Nephron progenitor cell (in vitro differentiated cells): ENCODE data around the gene PRELID1.

Experiments
- DNase-seq: peaks from one replicate; pipeline ENCODE4 v3.0.0; 2021
- H3K27ac Mint-ChIP-seq: 2 replicates; pipeline ENCODE4 v1.8.0; 2021; ENCODE audit warnings: mild to moderate bottlenecking, moderate library complexity, mixed read lengths
- H3K27me3 Mint-ChIP-seq: 2 replicates; pipeline ENCODE4 v1.8.0; 2021; ENCODE audit warnings: mild to moderate bottlenecking, low read depth, mixed read lengths; ENCODE audit not compliant: poor library complexity
- H3K36me3 Mint-ChIP-seq: 2 replicates; pipeline ENCODE4 v1.8.0; 2021; ENCODE audit warnings: low read depth, mixed read lengths
- H3K4me1 Mint-ChIP-seq: 2 replicates; pipeline ENCODE4 v1.8.0; 2021; ENCODE audit warnings: mixed read lengths
- H3K4me3 Mint-ChIP-seq: 2 replicates; pipeline ENCODE4 v1.8.0; 2021; ENCODE audit warnings: mild to moderate bottlenecking, moderate library complexity, mixed read lengths
- H3K9me3 Mint-ChIP-seq: 2 replicates; pipeline ENCODE4 v1.8.0; 2021; ENCODE audit warnings: mild to moderate bottlenecking, moderate library complexity, mixed read lengths
- TF ChIP-seq, protein P1 (sequence below): fragments of 200-600 bp; sonication (generic); IDR thresholded peaks from 2 replicates; pipeline ENCODE4 v1.5.0; 2021; ENCODE audit warnings: antibody characterized with exemption

Gene PRELID1

DNA sequence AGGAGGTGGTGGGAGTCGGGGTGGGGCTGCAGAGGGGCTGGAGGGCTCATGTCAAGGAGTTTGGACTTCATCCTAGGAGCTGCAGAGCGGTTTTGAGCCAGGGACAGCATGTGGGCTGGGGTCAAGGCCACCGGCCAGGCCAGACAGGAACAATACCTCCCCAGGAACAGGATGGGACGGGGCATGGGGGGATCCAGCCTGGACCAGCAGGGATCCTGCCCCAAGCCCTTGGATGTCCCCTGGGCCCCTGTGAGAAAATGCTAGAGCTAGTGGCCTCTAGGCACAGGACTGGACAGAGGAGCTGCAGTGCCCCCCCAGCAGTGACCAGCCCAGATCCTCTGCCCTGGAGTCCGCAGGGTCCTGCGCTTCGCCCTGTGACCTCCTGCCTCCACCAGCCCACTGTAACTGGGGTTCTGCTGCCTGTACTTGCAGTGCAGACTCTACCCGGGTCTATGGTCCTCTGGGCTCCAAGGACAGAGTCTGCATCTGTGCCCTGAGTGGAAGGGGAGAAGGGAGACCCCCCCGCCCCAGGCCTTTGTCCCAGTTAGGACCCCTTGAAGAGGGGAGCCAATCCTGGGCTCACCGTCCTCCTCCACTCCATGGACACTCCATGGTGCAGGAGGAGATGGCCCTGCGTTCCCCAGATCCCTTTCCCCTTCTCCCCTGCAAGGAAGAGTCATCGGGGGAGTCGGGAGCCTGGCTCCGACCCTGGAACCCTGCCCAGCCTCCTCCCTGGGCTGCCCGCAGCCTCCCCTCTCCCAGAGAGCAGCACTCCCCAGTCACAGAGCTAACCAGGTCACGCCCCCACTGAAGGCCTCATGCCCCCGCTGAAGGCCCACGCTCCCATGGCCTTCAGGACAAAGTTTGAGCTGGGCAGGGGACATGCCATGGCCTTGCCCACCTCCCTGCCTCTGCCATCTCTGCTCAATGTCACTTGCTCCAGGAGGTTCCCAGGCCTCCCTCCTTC is 11.1 kb downstream of the PRELID1 start:
- peaks cover 5% of the 10 kb centered on the region for H3K27me3 Mint-ChIP-seq

DNA sequence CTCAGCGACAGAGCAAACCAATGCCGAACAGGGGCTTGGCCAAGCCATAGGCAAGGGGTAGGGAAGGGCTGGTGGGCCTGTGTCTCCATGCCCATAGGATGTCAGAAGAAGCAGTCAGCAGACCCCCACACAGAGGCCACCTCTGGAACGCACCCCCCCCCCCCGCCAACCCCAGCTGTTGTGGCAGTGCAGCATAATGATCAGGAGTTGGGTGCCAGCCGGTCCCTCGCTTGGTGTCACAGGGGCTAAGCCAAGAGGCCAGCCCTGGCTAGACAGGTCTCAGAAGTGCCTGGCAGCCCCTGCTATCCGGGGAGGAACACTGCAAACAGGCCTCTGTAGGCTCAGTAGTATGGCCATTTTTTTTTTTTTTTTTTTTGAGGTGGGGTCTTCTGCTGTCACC is 11.8 kb downstream of the PRELID1 start:
- H3K4me1 Mint-ChIP-seq: peaks cover 31% of the 10 kb centered on the region
- H3K9me3 Mint-ChIP-seq: peaks cover 11% of the 10 kb centered on the region
- no peak overlapping the region for H3K4me3 Mint-ChIP-seq
- TF ChIP-seq, protein P1, sequence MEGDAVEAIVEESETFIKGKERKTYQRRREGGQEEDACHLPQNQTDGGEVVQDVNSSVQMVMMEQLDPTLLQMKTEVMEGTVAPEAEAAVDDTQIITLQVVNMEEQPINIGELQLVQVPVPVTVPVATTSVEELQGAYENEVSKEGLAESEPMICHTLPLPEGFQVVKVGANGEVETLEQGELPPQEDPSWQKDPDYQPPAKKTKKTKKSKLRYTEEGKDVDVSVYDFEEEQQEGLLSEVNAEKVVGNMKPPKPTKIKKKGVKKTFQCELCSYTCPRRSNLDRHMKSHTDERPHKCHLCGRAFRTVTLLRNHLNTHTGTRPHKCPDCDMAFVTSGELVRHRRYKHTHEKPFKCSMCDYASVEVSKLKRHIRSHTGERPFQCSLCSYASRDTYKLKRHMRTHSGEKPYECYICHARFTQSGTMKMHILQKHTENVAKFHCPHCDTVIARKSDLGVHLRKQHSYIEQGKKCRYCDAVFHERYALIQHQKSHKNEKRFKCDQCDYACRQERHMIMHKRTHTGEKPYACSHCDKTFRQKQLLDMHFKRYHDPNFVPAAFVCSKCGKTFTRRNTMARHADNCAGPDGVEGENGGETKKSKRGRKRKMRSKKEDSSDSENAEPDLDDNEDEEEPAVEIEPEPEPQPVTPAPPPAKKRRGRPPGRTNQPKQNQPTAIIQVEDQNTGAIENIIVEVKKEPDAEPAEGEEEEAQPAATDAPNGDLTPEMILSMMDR: no peak
- H3K27me3 Mint-ChIP-seq: peaks cover 5% of the 10 kb centered on the region
- H3K27ac Mint-ChIP-seq: no peak overlapping the region
- peaks cover 14% of the 10 kb centered on the region for H3K36me3 Mint-ChIP-seq
- DNase-seq: no peak

More for the DNA sequence above, 11.1 kb downstream of the PRELID1 start:
- Mint-ChIP-seq H3K36me3 (peaks cover 7% of the 10 kb centered on the region), H3K4me3 (no peak overlapping the region), H3K4me1 (peaks cover 36% of the 10 kb centered on the region), H3K27ac (no peak overlapping the region), H3K9me3 (peaks cover 7% of the 10 kb centered on the region)
- TF ChIP-seq, protein P1: no peak
- no peak for DNase-seq

DNA sequence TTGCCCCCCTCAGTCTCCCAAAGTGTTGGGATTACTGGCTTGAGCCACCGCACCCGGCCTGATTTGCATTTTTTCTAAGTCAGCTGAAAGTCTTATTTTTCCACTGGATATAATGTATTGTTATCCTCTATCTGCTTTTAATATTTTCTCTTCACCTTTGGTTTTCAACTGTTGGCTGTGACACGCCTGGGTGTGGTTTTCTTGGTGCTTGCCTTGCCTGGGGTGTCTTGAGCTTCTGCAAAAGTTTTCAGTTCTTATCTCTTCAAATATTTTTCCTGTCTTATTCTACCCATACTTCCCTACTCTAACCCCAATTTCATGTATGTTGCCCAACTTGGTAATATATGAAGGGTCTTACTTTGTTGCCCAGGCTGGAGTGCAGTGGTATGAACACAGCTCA is 12.4 kb downstream of the PRELID1 start:
- no peak overlapping the region for H3K4me3 Mint-ChIP-seq
- TF ChIP-seq, protein P1: no peak
- H3K27me3 Mint-ChIP-seq: peaks cover 5% of the 10 kb centered on the region
- H3K27ac Mint-ChIP-seq: no peak overlapping the region
- peaks cover 11% of the 10 kb centered on the region for H3K9me3 Mint-ChIP-seq
- H3K4me1 Mint-ChIP-seq: peaks cover 25% of the 10 kb centered on the region
- DNase-seq: no peak
- peaks cover 17% of the 10 kb centered on the region for H3K36me3 Mint-ChIP-seq

DNA sequence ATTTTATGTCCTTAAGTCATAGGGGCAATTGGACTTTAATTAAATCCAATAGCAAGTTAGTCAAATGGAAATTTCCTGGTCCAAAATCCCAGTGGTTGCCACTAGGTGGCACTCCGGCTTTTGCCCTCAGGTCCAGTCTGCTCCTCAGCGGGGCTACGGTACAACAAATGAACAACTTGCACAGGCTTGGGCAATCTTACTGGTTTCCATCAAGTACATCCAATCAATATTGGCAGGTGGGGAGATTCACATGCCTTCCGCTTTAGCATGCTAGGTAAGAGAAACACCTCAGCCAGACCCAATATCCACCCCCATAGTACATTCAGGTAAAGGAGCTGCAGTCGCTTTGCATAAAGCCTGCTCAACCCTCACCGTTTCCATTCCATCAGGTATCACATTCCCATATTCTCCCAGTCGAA is 14.4 kb downstream of the PRELID1 start:
- H3K36me3 Mint-ChIP-seq: peaks cover 29% of the 10 kb centered on the region
- H3K4me1 Mint-ChIP-seq: peaks cover 19% of the 10 kb centered on the region
- TF ChIP-seq, protein P1: peak; percentile 82
- H3K9me3 Mint-ChIP-seq: peaks cover 15% of the 10 kb centered on the region
- DNase-seq: peak; percentile 73
- H3K4me3 Mint-ChIP-seq: no peak overlapping the region
- no peak overlapping the region for H3K27ac Mint-ChIP-seq
- H3K27me3 Mint-ChIP-seq: peaks cover 5% of the 10 kb centered on the region

DNA sequence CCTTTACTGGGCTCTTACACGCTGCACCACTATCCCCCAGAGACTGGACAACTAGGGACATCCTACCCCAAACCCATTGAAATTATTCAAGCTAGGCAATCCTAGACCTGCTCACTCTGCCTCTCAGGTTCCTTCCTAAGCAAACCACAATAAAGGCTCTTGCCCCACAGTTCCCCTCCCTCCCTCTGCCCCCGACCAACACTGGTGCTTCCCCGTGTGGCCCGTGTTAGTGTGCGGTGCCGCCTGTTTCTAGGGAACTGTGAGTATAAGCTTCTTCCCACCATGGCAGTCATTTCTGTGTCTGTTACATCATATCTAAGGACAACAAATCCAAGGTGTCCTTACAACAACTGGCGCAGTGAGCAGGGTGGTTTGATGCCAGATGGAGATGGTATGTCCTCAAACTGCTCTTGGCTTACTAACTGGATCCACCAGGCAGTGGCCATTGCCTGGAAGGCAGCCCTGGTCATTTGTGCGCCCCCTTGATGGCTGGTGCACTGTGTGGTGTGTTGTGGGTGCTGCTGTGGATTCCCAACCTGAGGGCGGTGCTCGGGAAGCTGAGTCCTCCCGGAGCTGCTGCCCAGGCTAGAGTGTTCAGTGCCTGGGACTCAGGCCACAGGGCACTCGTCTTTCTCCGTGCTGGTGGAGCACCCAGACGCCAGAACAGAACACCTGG is 16.5 kb downstream of the PRELID1 start:
- TF ChIP-seq, protein P1: no peak
- Mint-ChIP-seq H3K36me3 (peaks cover 44% of the 10 kb centered on the region), H3K9me3 (peaks cover 15% of the 10 kb centered on the region), H3K27me3 (peaks cover 5% of the 10 kb centered on the region), H3K4me3 (no peak overlapping the region), H3K27ac (no peak overlapping the region), H3K4me1 (peaks cover 8% of the 10 kb centered on the region)
- no peak for DNase-seq
